Endothelial cell of umbilical vein (primary cell): ENCODE data around the gene RAPGEF4. TPM values are rescaled to one million over a fixed set of nuclear protein-coding genes. Genes with fewer than 3 reads are reported as not detected.

ENCODE experiments used
- BruUV-seq: library from RNA; stranded (reverse); fragments of 400-500 nt; replicated peaks from 2 replicates; lab custom pipeline; 2021; lab: Mats Ljungman, UMichigan
- CTCF ChIA-PET: fragments of 300-600, 350-600 bp; sonication (Branson Sonifier 250); formaldehyde crosslinking; loops from one replicate; lab custom pipeline; 2021; ENCODE audit warnings: antibody characterized with exemption, inconsistent platforms; lab: Charles Lee
- POLR2A ChIA-PET: fragments of 300-600, 350-600 bp; sonication (Branson Sonifier 250); formaldehyde crosslinking; loops from one replicate; lab custom pipeline; 2021; ENCODE audit warnings: antibody characterized with exemption, inconsistent platforms; lab: Charles Lee
- DNase-seq: peaks from one replicate; pipeline ENCODE4 v3.0.0-alpha.2; 2011; ENCODE audit warnings: low read depth, low spot score
- FAIRE-seq: peaks from 2 replicates; lab custom pipeline; 2011; peaks lifted over from hg19 to GRCh38; lab: Jason Lieb, UNC
- H2AFZ ChIP-seq: 2 replicates; pipeline ENCODE4 v1.6.0; 2012; ENCODE audit warnings: low read depth, low read length, control low read depth, inconsistent platforms
- H3K27ac ChIP-seq: 2 replicates; pipeline ENCODE4 v1.5.1; 2011; ENCODE audit warnings: low read depth, mild to moderate bottlenecking, control low read depth, low read length, moderate library complexity; ENCODE audit not compliant: insufficient read depth
- H3K27me3 ChIP-seq, 2 experiments: 2 replicates each; pipeline versions ENCODE4 v1.6.0 to v1.6.1; 2011; ENCODE audit warnings: low read length in 2 of 2, mixed read lengths in 1 of 2; ENCODE audit not compliant: control insufficient read depth in 2 of 2, insufficient read depth in 2 of 2
- H3K36me3 ChIP-seq, 2 experiments: 2 replicates in 1 of 2; 3 replicates in 1 of 2; pipeline ENCODE4 v1.5.1; 2011; ENCODE audit warnings: low read length in 2 of 2, mild to moderate bottlenecking in 1 of 2, moderate library complexity in 1 of 2; ENCODE audit not compliant: control insufficient read depth in 2 of 2, insufficient read depth in 2 of 2; ENCODE audit errors: extremely low read depth in 1 of 2
- H3K4me1 ChIP-seq: 3 replicates; pipeline ENCODE4 v1.5.1; 2011; ENCODE audit warnings: mild to moderate bottlenecking, low read length; ENCODE audit not compliant: control insufficient read depth, insufficient read depth; ENCODE audit errors: extremely low read depth
- H3K4me2 ChIP-seq: 2 replicates; pipeline ENCODE4 v1.6.1; 2011; ENCODE audit warnings: low read length, control low read depth, mixed read lengths; ENCODE audit not compliant: insufficient read depth
- H3K4me3 ChIP-seq, 3 experiments: fragments of 200-600 bp in 1 of 3; sonication (generic), shearing (Covaris generic) in 1 of 3; replicated peaks in 1 of 3; 2 replicates each; pipeline ENCODE4 v1.5.1; 2011 to 2016; ENCODE audit warnings: control low read depth in 3 of 3, low read length in 3 of 3, mild to moderate bottlenecking in 2 of 3, inconsistent platforms in 1 of 3, low read depth in 1 of 3, moderate library complexity in 1 of 3; ENCODE audit not compliant: insufficient read depth in 1 of 3
- H3K79me2 ChIP-seq: 2 replicates; pipeline ENCODE4 v1.6.0; 2012; ENCODE audit warnings: low read length, inconsistent platforms; ENCODE audit not compliant: control insufficient read depth, insufficient read depth
- H3K9ac ChIP-seq: replicated peaks from 2 replicates; pipeline ENCODE3; 2011; ENCODE audit warnings: low read length, control low read depth; ENCODE audit not compliant: insufficient read depth; ENCODE audit errors: extremely low read depth
- H3K9me1 ChIP-seq: replicated peaks from 3 replicates; pipeline ENCODE4 v1.6.0; 2011; ENCODE audit warnings: mild to moderate bottlenecking, low read length; ENCODE audit not compliant: control insufficient read depth, insufficient read depth; ENCODE audit errors: extremely low read depth
- H3K9me3 ChIP-seq: replicated peaks from 2 replicates; pipeline ENCODE4 v1.5.1; 2012; ENCODE audit warnings: low read length, inconsistent platforms; ENCODE audit not compliant: control insufficient read depth, insufficient read depth
- H4K20me1 ChIP-seq: replicated peaks from 2 replicates; pipeline ENCODE3; 2011; ENCODE audit warnings: mild to moderate bottlenecking, low read length; ENCODE audit not compliant: control insufficient read depth, insufficient read depth; ENCODE audit errors: extremely low read depth
- EZH2 ChIP-seq: IDR thresholded peaks from 2 replicates; pipeline ENCODE4 v1.6.1; 2012; ENCODE audit warnings: borderline replicate concordance, low read depth, mild to moderate bottlenecking, moderate library complexity, low read length, inconsistent platforms; ENCODE audit not compliant: severe bottlenecking
- FOS ChIP-seq: IDR thresholded peaks from 2 replicates; pipeline ENCODE4 v1.6.1; 2011; ENCODE audit warnings: mild to moderate bottlenecking, low read length, moderate library complexity, borderline replicate concordance; ENCODE audit not compliant: insufficient read depth
- GATA2 ChIP-seq: IDR thresholded peaks from 2 replicates; pipeline ENCODE4 v1.7.0; 2011; ENCODE audit warnings: low read depth, mild to moderate bottlenecking, moderate library complexity, mixed read lengths, low read length; ENCODE audit not compliant: insufficient read length, insufficient read depth
- JUN ChIP-seq: IDR thresholded peaks from 2 replicates; pipeline ENCODE4 v1.6.1; 2011; ENCODE audit warnings: borderline replicate concordance, low read depth; ENCODE audit not compliant: insufficient read length, insufficient read depth
- MYC ChIP-seq: IDR thresholded peaks from one replicate; pipeline ENCODE4 v1.6.1; 2011; ENCODE audit warnings: mild to moderate bottlenecking, low read depth, low read length
- POLR2A ChIP-seq: IDR thresholded peaks from 2 replicates; pipeline ENCODE4 v1.6.1; 2012; ENCODE audit warnings: low read depth, mild to moderate bottlenecking, control low read depth, low read length
- POLR2AphosphoS5 ChIP-seq: IDR thresholded peaks from 2 replicates; pipeline ENCODE4 v1.6.1; 2012; ENCODE audit warnings: low read depth, mild to moderate bottlenecking, control low read depth, low read length, moderate library complexity; ENCODE audit not compliant: insufficient read depth
- dilution Hi-C: fragments of 300-500 bp; cut with MboI; formaldehyde crosslinking; loops from one replicate; pipeline ENCODE4 v1.15.0; 2019; ENCODE audit warnings: low sequenced_read_pairs; ENCODE audit not compliant: extremely low pct_ligation_motif_present
- intact Hi-C: fragments of 100-400 bp; cut with micrococcal nuclease; formaldehyde crosslinking; loops from one replicate; pipeline ENCODE4 v1.10.0; 2022
- polyA plus RNA-seq, 4 experiments: library from polyadenylated mRNA; depleted of rRNA in 3 of 4; stranded (reverse) in 3 of 4; unstranded in 1 of 4; fragments of >200 nt; gene quantifications; 2 replicates each; pipeline versions ENCODE4 v1.2.1 to v1.2.3, GENCODE V29; 2011 to 2012; ENCODE audit warnings: missing spikeins in 1 of 4
- total RNA-seq: library from RNA; stranded (reverse); gene quantifications from 2 replicates; pipeline ENCODE4 v1.2.3, GENCODE V29; 2021
- TF ChIP-seq, protein P1 (sequence below), 2 donors: IDR thresholded peaks; 1 replicate in 1 of 2; 2 replicates in 1 of 2; pipeline ENCODE4 v1.5.1; 2011; ENCODE audit warnings: low read length in 2 of 2, mild to moderate bottlenecking in 2 of 2, moderate library complexity in 2 of 2, control low read depth in 1 of 2, inconsistent platforms in 1 of 2, low read depth in 1 of 2; ENCODE audit not compliant: insufficient read depth in 1 of 2; ENCODE audit errors: extremely low read depth in 1 of 2
- TF ChIP-seq, protein P2 (sequence below): IDR thresholded peaks from 2 replicates; pipeline ENCODE4 v1.6.1; 2011; ENCODE audit not compliant: insufficient read depth, insufficient read length

RAPGEF4 gene
- total and polyA plus RNA-seq, 2 donors (not counting 3 experiments of a cell fraction or from before 2014, with no cell fraction given) = 7.2 to 9.2 TPM

DNA sequence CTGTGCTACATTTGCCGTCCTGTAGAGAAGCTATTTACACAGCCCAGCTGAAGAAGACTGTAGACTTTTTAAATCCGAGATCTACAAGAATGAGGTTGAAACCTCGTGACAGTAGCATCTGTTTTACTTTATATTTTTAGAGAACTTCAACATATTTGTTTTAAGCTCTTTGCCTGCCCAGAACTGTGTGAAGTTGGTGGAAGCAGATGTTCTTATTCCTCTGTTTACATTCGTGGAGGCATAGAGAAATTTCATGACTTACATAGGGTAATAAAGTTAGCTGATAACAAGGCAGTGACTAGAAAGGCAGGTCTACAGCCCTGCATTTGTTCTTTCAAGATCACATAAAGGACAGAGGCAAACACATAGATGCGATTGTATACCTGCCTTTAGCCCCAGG is 293.0 kb downstream of the RAPGEF4 start:
- FAIRE-seq = no peak
- Histone ChIP-seq H3K9ac (no peak overlapping the region), H3K27me3 (no peaks in the 10 kb centered on the region), H2AFZ (no peak overlapping the region), H3K4me2 (no peak overlapping the region), H4K20me1 (no peaks in the 10 kb centered on the region), H3K27ac (no peak overlapping the region), H3K79me2 (no peaks in the 10 kb centered on the region), H3K4me1 (no peaks in the 10 kb centered on the region), H3K36me3 (peaks cover 0 to 3% of the 10 kb centered on the region in 2 experiments), H3K4me3 (no peak overlapping the region), H3K9me1 (no peaks in the 10 kb centered on the region), H3K9me3 (no peaks in the 10 kb centered on the region)
- intact Hi-C loops = loop anchor here (5.0 kb wide), 1 partner anchor 1314 kb away; no protein-coding TSS in a partner anchor
- ChIA-PET POLR2A (no interaction called here), CTCF (interaction anchor here (0.7 to 14.3 kb wide), 23 partner anchors 9 to 1315 kb away, joined by 3 to 493 read pairs (median 12); no protein-coding TSS in a partner anchor)
- DNase-seq = no peak
- dilution Hi-C loops = no loop called here
- no peak for TF ChIP-seq GATA2
- no peak for TF ChIP-seq JUN
- no peak for TF ChIP-seq POLR2A
- TF ChIP-seq, protein P1, sequence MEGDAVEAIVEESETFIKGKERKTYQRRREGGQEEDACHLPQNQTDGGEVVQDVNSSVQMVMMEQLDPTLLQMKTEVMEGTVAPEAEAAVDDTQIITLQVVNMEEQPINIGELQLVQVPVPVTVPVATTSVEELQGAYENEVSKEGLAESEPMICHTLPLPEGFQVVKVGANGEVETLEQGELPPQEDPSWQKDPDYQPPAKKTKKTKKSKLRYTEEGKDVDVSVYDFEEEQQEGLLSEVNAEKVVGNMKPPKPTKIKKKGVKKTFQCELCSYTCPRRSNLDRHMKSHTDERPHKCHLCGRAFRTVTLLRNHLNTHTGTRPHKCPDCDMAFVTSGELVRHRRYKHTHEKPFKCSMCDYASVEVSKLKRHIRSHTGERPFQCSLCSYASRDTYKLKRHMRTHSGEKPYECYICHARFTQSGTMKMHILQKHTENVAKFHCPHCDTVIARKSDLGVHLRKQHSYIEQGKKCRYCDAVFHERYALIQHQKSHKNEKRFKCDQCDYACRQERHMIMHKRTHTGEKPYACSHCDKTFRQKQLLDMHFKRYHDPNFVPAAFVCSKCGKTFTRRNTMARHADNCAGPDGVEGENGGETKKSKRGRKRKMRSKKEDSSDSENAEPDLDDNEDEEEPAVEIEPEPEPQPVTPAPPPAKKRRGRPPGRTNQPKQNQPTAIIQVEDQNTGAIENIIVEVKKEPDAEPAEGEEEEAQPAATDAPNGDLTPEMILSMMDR (IDR thresholded peaks at IDR 0.05; ENCODE audit: extremely low read depth in 1 of 2, insufficient read depth in 1 of 2, low read depth in 1 of 2, low read length in 2 of 2) = no peak
- TF ChIP-seq, protein P2, sequence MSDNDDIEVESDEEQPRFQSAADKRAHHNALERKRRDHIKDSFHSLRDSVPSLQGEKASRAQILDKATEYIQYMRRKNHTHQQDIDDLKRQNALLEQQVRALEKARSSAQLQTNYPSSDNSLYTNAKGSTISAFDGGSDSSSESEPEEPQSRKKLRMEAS = no peak
- no peak for TF ChIP-seq MYC
- no peak for TF ChIP-seq FOS
- TF ChIP-seq POLR2AphosphoS5 = no peak
- no peak for TF ChIP-seq EZH2
- BruUV-seq = no TSS peak
